Hepatocyte (in vitro differentiated cells): Measurements from ENCODE around the gene SQOR. TPM values are rescaled to one million over a fixed set of nuclear protein-coding genes. Genes with fewer than 3 reads are reported as not detected.

Experiments used
- DNase-seq: peaks from one replicate; pipeline ENCODE4 v3.0.0-alpha.2; 2016; ENCODE audit warnings: low spot score
- H2AFZ ChIP-seq: fragments of 200-600 bp; sonication (generic); 2 replicates; pipeline ENCODE4 v1.6.0; 2016; ENCODE audit warnings: antibody characterized with exemption, mild to moderate bottlenecking
- H3K27ac ChIP-seq: fragments of 200-600 bp; sonication (generic); 2 replicates; pipeline ENCODE4 v1.5.1; 2016; ENCODE audit warnings: mild to moderate bottlenecking
- H3K27me3 ChIP-seq: fragments of 200-600 bp; sonication (generic); 2 replicates; pipeline ENCODE4 v1.6.1; 2016
- H3K36me3 ChIP-seq: fragments of 200-600 bp; sonication (generic); replicated peaks from 2 replicates; pipeline ENCODE4 v1.5.1; 2016; ENCODE audit warnings: low read depth; ENCODE audit not compliant: insufficient read depth
- H3K4me1 ChIP-seq: fragments of 200-600 bp; sonication (generic); 2 replicates; pipeline ENCODE4 v1.5.1; 2016; ENCODE audit warnings: mild to moderate bottlenecking, moderate library complexity; ENCODE audit not compliant: insufficient read depth
- H3K4me2 ChIP-seq: fragments of 200-600 bp; sonication (generic); 2 replicates; pipeline ENCODE4 v1.6.0; 2016
- H3K4me3 ChIP-seq: fragments of 200-600 bp; sonication (generic); 2 replicates; pipeline ENCODE4 v1.5.1; 2016; ENCODE audit warnings: mild to moderate bottlenecking
- H3K79me2 ChIP-seq: fragments of 200-600 bp; sonication (generic); 2 replicates; pipeline ENCODE4 v1.6.0; 2017; ENCODE audit warnings: mild to moderate bottlenecking
- H3K9me2 ChIP-seq: fragments of 200-600 bp; sonication (generic); replicated peaks from 2 replicates; pipeline ENCODE4 v1.6.0; 2017; ENCODE audit warnings: mild to moderate bottlenecking; ENCODE audit not compliant: insufficient read depth
- H3K9me3 ChIP-seq: fragments of 200-600 bp; sonication (generic); 2 replicates; pipeline ENCODE4 v1.5.1; 2016; ENCODE audit warnings: low read depth, mild to moderate bottlenecking
- H4K20me1 ChIP-seq: fragments of 200-600 bp; sonication (generic); 2 replicates; pipeline ENCODE4 v1.6.0; 2016; ENCODE audit warnings: mild to moderate bottlenecking; ENCODE audit not compliant: insufficient read depth, poor library complexity, severe bottlenecking
- EZH2 ChIP-seq: fragments of 200-600 bp; sonication (generic); IDR thresholded peaks from 2 replicates; pipeline ENCODE4 v1.6.1; 2016; ENCODE audit warnings: antibody characterized with exemption, mild to moderate bottlenecking, borderline replicate concordance
- EZH2phosphoT487 ChIP-seq: fragments of 200-600 bp; sonication (generic); IDR thresholded peaks from one replicate; pipeline ENCODE4 v1.6.1; 2018; ENCODE audit warnings: antibody characterized with exemption, mild to moderate bottlenecking, low read depth, moderate library complexity; ENCODE audit not compliant: unreplicated experiment, severe bottlenecking
- WGBS: methylation state at CpG from one replicate; pipeline ENCODE4 v1.1.6; 2016; ENCODE audit warnings: low lambda C conversion rate; ENCODE audit errors: missing lambda C conversion rate; 5-methylcytosine and 5-hydroxymethylcytosine counted together
- polyA plus RNA-seq: library from polyadenylated mRNA; unstranded; fragments of >200 nt; fragmentation: Nextera tagmentation; extraction: Ambion mirVana; gene quantifications from 2 replicates; pipeline ENCODE4 v1.2.1, GENCODE V29; 2016
- total RNA-seq: library from RNA; depleted of rRNA; stranded (reverse); fragments of >200 nt; gene quantifications from 2 replicates; pipeline ENCODE4 v1.2.3, GENCODE V29; 2014
- TF ChIP-seq, protein P1 (sequence below): fragments of 200-600 bp; sonication (generic); IDR thresholded peaks from 2 replicates; pipeline ENCODE4 v1.5.1; 2016; ENCODE audit warnings: antibody characterized with exemption, mild to moderate bottlenecking; ENCODE audit not compliant: poor library complexity

SQOR gene
- total and polyA plus RNA-seq, 2 experiments from 2014 or later = 30.1 to 37.0 TPM

DNA sequence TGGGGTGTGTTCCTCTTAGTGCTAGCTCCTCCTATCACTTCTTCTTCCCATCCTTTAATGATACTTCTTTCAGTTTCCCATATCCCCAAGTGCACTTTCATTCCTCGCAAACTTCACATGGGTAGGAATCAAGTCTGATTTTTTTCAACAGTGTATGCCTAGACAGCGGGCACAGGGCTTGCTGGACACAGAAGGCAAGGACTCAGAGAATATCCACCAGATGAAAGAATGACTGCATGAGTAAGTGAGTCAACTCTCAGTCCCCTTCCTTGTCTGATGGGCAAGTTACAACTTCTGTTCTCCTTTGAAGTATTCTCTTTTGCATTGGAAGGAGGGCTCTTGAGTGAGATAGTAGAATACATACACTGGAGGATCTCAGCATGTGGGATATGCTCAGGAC is 3.1 kb upstream of the SQOR start:
- 98% methylated on average over 2 of the region's 2 CpGs for WGBS
- Histone ChIP-seq H3K4me1 (peaks cover 5% of the 10 kb centered on the region), H3K36me3 (no peaks in the 10 kb centered on the region), H3K9me3 (peaks cover 10% of the 10 kb centered on the region), H3K27me3 (no peaks in the 10 kb centered on the region), H4K20me1 (no peaks in the 10 kb centered on the region), H3K4me3 (no peak overlapping the region), H3K4me2 (peak overlapping the region; percentile 41), H3K27ac (no peak overlapping the region), H3K79me2 (peaks cover 7% of the 10 kb centered on the region), H2AFZ (peak overlapping the region; percentile 20), H3K9me2 (no peaks in the 10 kb centered on the region)
- DNase-seq = no peak
- TF ChIP-seq EZH2phosphoT487 (no peak), EZH2 (no peak)
- TF ChIP-seq, protein P1, sequence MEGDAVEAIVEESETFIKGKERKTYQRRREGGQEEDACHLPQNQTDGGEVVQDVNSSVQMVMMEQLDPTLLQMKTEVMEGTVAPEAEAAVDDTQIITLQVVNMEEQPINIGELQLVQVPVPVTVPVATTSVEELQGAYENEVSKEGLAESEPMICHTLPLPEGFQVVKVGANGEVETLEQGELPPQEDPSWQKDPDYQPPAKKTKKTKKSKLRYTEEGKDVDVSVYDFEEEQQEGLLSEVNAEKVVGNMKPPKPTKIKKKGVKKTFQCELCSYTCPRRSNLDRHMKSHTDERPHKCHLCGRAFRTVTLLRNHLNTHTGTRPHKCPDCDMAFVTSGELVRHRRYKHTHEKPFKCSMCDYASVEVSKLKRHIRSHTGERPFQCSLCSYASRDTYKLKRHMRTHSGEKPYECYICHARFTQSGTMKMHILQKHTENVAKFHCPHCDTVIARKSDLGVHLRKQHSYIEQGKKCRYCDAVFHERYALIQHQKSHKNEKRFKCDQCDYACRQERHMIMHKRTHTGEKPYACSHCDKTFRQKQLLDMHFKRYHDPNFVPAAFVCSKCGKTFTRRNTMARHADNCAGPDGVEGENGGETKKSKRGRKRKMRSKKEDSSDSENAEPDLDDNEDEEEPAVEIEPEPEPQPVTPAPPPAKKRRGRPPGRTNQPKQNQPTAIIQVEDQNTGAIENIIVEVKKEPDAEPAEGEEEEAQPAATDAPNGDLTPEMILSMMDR = no peak

DNA sequence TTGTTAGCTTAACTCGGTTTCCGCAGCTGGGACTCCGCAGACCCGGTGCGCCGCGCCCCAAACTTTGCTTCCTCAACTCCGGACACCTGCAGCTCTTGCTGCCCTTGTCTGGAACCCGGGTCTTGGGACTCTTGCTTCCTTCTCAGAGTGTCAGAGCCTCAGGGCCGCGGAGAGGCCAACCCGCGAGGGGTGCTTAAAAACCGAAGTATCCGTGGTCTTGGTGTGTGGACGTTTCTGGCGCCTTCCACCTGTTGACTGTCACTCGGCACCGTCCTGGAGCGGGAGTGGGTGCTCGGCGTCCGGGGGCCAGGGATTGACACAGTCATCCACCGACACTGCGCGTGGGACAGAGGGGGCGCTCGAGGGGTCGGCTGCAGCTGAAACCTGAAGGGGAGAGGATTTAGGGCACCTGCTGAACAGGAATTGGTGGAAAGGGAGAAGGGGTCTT is 386 bp downstream of the SQOR start:
- Histone ChIP-seq H4K20me1 (no peaks in the 10 kb centered on the region), H3K27me3 (no peaks in the 10 kb centered on the region), H3K36me3 (no peaks in the 10 kb centered on the region), H3K27ac (peak overlapping the region; percentile 94), H2AFZ (peak overlapping the region; percentile 91), H3K4me3 (peak overlapping the region; percentile 76), H3K4me1 (peaks cover 16% of the 10 kb centered on the region), H3K9me2 (no peaks in the 10 kb centered on the region), H3K79me2 (peaks cover 24% of the 10 kb centered on the region), H3K4me2 (peak overlapping the region; percentile 92), H3K9me3 (no peaks in the 10 kb centered on the region)
- DNase-seq = peak; percentile 78
- TF ChIP-seq EZH2 (no peak), EZH2phosphoT487 (no peak)
- TF ChIP-seq, protein P1 = peak; percentile 48
- WGBS = 1% methylated on average over 28 of the region's 29 CpGs

DNA sequence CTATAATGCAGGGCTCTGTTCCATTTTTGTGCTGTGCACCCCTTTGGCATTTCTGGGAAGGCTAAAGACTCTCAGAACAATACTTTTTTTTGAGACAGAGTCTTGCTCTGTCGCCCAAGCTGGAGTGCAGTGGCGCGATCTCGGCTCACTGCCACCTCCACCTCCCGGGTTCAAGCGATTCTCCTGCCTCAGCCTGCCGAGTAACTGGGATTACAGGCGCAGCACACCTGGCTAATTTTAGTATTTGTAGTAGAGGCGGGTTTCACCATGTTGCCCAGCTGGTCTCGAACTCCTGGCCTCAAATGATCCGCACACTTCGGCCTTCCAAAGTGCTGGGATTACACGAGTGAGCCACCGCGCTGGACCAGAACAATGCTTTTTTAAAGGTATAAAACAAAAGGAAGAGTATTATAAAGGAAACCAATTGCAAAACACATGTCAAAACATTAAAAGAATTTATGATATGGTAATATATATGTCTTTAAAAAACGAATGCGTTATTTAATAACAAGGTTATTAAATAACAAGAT is 999 bp downstream of the SQOR start:
- TF ChIP-seq EZH2phosphoT487 (no peak), EZH2 (no peak)
- TF ChIP-seq, protein P1 = no peak
- H4K20me1 ChIP-seq = no peaks in the 10 kb centered on the region
- no peaks in the 10 kb centered on the region for H3K9me2 ChIP-seq
- H3K4me1 ChIP-seq = peaks cover 21% of the 10 kb centered on the region
- no peaks in the 10 kb centered on the region for H3K27me3 ChIP-seq
- no peak for DNase-seq
- peaks cover 24% of the 10 kb centered on the region for H3K79me2 ChIP-seq
- H3K4me2 ChIP-seq = peak overlapping the region; percentile 92
- H3K9me3 ChIP-seq = no peaks in the 10 kb centered on the region
- WGBS = 85% methylated on average over 17 of the region's 17 CpGs
- H2AFZ ChIP-seq = peak overlapping the region; percentile 91
- H3K27ac ChIP-seq = peak overlapping the region; percentile 94
- H3K4me3 ChIP-seq = peak overlapping the region; percentile 76
- H3K36me3 ChIP-seq = no peaks in the 10 kb centered on the region
